ENCODE results near the gene RFX2.

RFX2 gene

DNA sequence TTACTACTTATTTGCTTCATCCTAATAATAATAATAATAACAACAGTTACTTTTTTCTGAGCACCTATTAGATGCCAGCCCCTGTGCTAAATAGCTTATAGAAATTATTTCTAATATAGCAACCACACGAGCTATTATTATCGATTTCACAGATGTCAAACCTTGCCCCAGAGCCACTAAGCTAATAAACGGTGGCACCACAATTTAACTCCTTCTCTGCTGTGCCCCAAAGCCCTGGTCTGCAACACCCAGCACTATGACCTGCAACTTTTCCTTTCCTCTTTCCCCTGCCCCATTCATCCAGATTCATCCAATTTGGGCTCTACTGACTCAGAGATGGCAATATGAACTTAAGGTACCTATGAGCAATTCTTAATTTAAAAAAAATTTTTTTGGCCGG, 6.4 kb downstream of the RFX2 start:
- DNase-seq (ENCODE audit: low read depth), result no peak

DNA sequence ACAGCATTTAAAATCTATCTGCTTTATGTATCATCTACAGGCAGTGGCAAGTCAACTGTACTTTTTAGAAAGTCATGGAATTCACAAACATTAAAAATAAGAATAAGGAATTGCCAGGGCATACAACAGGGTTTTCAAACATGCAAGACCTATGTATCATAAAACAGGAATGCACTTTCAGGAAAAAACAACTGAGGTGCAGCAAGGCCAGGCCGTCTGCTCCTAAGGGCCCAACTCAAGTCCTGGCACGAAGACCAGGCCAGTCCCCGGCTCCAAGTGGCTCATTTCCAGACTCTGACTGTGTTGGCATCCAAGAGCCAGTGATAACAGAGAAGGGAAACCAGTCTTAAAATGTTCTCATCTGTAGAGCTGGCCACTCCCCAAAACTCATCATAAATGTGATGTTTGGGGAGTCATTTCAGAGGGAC, 7.1 kb downstream of the RFX2 start:
- DNase-seq (ENCODE audit: low read depth), result no peak

DNA sequence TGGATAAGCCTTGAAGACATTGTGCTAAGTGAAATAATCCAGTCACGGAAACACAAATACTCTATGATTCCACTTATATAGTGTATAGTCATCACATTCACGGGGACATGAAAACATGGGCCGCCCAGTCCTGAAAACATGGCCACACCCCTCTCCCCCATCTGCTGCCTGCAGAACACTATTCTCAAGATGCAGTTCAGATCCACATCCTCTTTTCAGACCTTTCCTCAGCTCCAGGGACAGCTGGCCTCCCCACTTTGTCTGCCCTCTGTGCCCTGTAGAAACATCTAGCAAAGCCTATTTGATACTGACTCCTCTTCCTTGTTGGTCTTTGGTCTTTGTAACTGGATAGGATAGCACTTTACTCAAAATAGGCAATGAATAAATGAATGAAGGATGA, 8.3 kb downstream of the RFX2 start:
- DNase-seq (ENCODE audit: low read depth), result no peak

DNA sequence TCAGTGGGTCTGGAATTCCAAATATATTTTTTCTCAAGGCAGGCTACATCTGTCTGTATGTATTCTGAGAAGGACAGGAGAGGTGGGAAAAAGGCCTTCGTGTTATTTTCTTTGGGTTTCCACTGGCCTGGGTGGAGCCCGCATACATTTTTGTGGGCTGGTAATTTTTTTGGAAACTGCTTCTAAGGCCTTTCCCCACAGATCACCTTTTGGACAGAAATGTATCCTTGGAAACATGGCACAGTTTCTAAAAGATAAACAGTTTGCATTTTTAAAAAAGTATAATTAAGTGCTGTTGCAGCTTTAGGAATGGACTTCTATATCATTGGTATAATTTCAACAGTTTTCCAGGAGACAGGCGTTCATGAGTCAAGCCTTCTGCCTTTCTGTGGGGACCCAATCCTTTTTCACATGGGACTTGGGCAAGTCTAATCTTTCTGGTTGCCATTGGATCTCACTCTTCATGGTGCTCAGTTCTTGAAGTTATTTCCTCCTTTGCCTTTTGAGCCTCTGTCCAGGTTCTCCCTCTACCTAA, 8.9 kb downstream of the RFX2 start:
- no peak for DNase-seq (ENCODE audit: low read depth)

DNA sequence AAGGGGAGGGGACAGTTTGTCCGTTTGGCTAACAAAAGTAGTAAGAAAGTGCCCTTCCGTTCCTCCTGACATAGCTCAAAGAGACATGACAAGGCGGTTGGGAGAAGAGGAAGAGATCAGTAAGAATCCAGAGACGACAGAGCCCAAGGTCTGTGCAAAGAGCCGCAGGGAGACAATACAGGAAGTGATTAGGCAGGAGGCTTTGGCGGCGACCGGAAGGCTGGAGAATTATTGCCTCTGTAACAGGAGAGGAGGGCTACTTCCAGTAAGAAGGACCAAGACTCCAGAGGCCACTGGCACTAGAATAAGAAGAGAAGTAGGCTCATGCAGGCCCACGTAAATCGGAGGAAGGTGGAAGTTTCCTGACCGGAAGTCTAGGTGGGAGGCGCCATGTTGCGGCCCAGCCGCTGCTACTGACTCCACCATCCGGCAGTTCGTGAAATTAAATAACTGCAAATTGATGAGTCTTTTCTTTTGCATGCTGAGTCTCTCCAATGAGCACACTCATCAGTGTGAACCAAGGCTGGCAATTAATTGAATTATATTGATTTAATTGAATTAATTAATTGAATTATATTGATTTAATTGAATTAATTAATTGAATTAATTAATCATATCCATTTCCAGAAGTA, 9.9 kb downstream of the RFX2 start:
- DNase-seq (ENCODE audit: low read depth), result no peak

DNA sequence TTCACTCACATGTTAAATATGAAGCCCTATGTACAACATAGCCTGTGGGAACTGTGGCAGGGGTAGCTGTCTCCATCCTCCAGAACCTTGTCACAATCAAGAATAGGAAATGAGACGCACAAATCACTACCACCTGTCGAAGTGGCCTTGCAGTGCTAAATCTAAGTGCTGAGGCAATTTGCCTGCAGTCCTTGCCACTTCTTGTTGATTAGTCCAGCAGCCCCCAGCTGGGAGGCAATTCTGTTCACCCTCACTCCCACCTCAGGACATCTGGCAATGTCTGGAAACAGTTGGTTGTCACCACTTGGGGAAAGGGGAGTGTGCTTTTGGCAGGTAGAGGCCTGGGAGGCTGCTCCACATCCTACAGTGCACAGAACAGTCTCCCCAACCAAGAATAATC, 10.7 kb downstream of the RFX2 start:
- DNase-seq (ENCODE audit: low read depth), result no peak

DNA sequence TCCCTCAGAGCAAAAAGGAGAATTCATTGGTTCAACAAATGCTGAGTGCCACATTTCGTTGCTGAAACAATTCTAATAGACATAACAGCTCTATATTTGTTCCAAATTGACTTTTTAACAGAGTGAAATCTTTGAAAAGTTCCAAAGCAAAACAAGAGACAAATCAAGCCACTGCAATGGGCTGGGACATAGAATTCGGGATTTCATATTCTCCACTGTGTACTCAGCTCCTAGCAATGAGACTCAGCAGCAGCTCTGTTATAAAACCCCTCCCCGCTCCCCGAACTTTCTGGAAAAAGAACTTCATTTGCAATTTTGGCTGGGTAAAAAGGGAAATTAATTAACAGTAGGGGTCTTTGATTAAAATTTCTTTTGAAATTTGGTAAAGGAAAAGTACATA, 11.3 kb downstream of the RFX2 start:
- no peak for DNase-seq (ENCODE audit: low read depth)

DNA sequence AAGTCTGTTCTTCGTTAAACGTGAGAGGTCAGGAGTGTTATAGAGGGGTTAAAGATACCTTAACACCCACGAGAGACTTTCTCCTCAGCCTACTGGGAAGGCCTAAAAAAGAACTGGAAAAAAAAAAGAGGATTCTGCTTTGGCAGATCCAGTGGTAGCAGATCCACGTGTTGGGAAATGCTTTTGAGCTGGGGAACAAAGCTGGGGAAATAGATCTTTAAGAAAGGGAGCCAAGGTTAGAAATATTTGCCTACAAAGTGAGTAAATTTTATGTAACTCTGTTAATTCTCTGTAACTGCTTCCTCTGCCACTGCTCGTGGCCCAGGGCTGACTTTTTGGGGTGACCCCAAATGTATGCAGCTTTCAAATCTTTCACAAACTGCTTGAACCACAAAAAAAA, 11.7 kb downstream of the RFX2 start:
- DNase-seq (ENCODE audit: low read depth), result no peak

DNA sequence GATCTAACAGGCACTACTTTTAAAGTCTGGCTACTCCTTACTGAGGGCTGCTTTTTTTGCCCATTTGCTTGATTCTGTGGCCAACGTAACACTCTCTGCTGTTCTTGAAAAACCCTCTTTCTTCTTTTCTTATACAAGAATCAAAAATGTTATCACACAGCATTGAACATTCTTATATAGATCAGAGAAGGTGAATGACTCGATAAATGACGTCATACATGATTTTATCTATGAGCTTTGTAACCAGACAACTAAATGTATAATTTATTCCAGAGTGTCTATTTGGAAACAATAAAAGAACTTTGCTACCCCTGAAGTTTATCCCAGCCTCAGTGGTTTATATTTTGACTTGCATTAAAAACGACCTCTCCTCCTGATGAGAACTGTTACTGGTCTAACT, 12.4 kb downstream of the RFX2 start:
- DNase-seq (ENCODE audit: low read depth), result no peak

DNA sequence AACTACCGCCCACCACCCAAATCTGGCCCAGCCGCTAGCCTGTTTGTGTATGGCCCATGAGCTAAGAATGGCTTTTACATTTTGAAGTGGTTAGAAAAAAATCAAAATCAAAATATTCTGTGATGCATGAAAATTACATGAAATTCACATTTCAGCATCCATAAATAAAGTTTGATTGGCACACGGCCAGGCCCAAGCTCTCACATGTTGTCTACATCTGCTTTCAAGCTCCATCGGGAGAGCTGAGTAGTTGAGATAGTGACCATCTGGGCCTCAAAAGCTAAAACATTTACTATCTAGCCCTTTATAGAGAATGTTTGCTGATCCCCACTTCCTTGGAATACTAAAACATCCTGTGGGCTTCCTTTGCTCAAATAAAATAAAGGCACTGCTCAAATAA, 14.5 kb downstream of the RFX2 start:
- no peak for DNase-seq (ENCODE audit: low read depth)

DNA sequence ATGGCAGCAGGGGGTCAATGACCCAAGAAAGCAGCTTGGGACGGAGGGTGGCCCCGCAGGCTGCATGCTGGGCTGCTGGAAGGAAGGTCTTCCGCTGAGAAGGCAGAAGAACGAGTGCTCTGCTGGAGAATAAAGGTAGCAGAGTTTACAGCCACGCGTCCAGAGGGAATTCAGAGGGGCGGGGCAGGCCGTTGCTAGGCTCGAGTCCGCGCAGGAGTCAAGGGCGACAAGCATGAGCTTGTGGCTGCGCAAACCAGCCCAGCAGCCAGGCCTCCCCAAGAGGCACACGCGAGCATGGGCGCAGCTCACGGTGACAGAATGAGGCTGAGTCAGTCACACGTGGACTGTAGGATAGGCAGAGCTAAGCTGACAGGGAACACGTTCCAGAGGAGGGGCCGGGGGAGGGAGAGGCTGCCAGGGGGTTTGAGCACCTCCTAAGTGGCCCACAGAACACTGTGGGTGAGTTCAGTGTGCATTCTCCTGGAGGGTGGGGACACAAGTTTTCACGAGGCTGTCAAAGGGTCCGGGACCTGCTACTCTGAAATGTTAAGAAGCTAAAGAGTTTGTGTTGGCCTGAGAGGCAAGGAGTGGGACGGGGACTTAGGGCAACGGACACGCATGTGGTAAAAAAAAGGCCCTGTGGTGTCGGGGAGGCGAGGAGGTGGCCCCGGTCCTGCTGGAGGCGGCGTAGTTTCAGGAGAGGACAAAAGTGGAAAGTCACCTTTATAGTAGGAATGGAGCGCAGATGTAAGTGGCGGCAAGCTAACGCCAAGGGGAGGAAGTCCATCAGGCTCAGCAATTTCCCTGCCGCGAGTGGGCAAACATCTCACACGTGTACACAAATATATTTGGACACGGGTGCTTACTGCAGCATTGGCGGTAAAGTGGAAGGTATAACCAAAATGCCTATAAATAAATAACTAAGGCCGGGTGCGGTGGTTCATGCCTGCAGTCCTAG, 17.7 kb downstream of the RFX2 start:
- DNase-seq (ENCODE audit: low read depth), result no peak

DNA sequence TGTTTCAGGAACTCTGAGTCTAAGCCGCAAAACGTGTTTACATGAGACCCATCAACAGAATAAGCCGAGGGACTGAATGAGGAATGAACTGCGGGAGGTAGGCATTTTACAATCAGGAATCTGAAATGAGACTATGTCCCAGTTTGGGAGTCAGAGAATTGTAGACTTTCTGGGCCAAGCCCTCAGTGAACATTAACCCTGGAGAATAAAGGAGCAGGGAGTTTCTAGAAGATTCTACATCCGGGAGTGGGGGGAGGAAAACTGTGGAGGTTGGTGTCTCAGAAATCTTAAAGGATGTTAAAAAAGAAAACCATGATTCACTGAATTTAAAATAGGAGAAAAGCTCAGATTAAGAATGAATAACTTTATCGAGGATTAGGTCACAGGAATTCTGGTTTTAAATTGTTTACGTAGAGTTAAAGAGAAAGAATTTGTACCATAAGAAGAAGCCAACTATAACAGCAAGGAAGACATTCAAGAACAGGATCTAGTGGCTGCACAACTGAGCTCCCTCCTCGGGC, 18.5 kb downstream of the RFX2 start:
- no peak for DNase-seq (ENCODE audit: low read depth)

DNA sequence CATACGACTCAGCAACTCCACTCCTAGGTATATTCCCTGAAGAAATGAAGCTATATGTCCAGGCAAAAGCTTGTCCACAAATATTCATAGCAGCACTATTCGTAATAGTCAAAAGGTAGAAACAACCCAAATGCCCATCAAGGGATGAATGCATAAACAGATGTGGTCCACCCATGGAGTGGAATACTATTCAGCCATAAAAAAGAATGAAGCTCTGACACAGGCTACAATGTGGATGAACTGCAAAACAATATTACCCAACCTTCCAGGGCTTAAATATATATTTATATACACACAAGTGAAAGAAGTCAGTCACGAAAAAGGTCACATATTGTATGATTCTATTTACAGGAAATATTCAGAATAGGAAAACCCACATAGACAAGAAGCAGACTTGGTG, 19.7 kb downstream of the RFX2 start:
- no peak for DNase-seq (ENCODE audit: low read depth)

DNA sequence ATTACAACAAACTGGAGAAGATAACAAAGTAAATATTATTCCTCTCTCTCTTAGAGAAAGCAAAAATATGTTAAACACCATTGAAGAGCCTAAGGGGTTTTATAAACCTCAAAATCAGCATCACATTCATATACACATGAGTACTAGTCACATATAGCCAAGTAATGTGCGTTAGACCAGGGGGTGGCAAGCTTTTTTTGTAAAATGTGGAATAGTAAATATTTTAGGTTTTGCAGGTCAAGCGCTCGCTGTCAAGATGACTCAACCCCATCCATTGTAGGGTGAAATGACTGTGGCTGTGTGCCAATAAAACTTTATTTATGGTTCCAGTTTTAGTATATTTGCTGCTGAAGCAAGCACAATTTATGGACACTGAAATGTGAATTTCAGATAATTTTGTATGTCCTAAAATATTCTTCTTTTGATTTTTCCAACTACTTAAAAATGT, 21.7 kb downstream of the RFX2 start:
- no peak for DNase-seq (ENCODE audit: low read depth)

DNA sequence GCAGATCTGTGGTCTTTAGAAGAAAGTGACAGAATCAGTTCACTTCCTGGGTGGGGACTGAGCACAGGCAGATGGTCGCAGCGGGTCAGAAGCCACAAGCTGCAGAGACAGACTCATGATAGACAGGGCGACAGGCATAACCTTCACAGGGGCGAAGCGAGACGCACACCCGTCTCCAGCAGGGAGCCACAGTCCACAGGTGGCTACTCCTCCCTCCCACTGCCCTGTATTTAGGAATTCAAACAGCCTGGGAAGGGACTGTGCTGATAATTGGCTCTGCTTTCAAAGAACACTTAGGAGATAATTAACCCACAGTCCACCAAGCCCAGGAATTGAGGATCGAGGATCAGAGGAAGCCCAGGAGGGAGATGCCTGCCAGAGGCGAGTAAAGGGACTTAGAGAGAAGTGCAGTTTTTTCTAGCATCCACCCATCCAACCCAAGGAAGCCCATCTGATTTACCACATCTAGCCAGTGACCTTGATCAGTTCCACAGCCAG, 23.2 kb downstream of the RFX2 start:
- no peak for DNase-seq (ENCODE audit: low read depth)

DNA sequence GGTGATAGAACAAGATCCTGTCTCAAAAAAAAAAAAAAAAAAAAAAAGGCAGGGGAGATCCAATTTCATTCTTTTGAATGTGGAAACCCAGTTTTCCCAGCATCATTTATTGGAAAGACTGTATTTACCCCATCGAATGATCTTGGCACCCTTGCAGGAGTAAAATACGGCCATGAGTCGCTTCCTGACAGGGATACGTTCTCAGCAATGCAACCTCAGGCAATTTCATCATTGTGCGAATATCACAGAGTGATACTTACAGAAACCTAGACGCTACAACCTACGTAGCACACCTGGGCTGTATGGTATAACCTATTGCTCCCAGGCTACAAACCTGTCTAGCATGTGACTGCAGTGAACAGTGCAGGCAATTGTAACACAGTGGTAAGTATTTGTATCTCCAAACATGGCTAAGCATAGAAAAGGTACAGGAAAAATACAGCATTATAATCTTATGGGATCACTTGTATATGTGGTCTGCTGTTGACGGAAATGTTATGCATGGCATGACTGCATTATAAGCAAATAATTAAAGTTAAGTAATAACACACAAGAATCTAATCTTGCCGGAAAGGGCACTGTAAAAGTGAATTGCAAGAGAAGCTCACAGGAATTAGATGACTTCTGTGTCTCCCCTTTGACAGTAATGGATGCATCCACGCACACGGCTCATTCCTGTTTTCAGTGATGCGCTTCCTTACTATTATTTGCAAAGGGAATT, 24.1 kb downstream of the RFX2 start:
- DNase-seq (ENCODE audit: low read depth), result no peak

DNA sequence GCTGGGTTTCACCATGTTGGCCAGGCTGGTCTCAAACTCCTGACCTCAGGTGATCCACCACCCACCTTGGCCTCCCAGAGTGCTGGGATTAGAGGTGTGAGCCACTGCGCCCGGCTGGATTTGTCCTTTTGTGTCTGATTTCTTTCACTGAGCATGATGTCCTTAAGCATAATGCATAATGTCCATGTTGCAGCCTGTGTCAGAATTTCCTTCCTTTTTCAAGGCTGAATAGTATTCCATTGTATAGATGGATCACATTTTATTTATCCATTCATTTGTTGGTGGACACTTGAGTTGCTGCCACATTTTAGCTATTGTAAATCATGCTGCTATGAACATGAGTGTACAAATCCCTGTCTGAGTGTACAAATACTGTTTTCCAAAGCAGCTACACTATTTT, 25.5 kb downstream of the RFX2 start:
- DNase-seq (ENCODE audit: low read depth), result no peak

DNA sequence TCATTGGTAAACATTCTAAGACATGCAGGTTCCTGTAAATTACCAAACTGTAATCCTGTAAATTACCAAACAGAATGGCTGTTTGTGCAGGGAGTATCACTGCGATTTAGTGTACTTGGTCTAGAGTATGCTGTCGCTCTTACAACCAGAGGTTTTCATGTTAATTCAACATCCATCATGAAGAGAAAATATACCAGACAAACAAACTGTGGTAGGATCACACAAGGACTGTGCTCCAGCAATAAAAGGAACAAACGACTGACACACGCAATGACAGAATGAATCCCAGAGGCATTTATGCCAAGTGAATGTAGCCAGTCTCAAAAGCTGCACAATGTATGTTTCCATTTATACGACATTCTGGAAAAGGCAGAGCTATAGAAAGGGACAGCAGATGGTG, 31.2 kb downstream of the RFX2 start:
- no peak for DNase-seq (ENCODE audit: low read depth)

DNA sequence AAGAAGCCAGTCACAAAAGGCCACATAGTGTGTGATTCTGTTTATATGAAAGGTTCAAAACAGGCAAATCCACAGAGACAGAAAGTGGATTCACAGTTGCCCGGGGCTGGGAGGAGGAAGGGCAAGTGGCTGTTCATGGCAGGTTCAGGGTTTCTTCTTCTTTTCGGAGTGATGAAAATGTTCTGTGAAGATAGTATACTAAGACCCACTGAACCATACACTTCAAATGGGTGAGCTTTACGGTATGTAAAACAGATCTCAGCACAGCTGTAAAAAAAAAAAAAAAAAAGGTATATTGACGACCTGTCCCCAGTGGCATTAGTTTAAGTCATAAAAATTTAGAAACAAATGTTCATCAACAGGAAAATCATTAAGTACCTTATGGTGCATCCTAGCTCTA, 32.2 kb downstream of the RFX2 start:
- DNase-seq (ENCODE audit: low read depth), result no peak

DNA sequence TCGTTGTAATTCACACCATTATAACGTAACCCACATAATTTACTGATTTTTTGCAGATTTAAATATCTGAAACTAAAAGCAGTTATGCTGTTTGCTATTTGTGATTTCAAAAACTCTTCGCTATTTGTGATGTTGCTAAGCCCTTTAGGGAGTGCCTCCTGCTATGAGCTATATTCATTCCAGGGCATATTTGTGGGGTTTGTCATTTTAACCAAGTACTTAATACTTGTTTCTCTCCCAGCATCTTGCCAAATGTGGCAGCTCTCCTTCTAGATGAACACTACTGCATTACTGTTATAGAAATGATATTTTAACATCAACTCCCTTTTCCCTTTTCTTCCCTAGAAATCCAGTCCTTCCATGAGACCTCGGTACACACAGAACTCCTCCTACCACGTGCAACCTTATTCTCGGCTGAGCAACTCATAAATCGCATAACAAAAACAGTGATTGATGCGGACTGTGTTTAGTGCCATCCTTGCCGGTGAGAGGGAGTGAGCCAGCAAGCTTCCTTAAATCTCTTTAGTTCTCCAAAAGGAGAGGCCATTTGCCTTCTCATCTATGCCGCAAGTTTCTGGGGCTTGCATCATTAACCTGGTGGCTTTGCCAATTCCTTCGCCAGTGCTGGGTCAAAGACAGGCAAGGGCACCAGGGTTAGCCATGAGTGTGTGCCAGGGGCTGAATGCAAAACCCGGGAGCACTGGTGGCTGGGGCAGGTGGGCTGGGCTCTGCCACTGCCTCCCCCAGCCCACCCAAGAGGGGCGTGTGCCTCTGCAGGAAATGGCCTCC, 33.4 kb downstream of the RFX2 start:
- DNase-seq (ENCODE audit: low read depth), result no peak

DNA sequence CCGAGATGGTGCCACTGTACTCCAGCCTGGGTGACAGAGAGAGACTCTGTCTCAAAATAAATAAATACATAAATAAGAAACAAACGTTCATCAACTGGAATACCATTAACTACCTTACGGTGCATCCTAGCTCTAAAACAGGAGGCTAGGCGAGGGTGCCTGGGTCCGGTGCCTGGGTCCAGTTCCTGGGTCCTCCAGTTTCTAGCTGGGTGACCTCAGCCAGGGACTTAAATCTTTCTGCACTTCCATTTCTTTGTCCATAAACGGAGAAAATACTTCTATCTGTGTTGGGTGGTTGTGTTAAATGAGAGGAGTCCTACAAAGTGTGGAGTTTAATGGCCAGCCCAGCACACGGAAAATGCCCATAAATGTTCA, 34.0 kb downstream of the RFX2 start:
- DNase-seq (ENCODE audit: low read depth), result no peak
